Sigmoid colon (tissue), 7 donors: ENCODE results near the gene SFMBT2. TPM values are rescaled to one million over a fixed set of nuclear protein-coding genes. Genes with fewer than 3 reads are reported as not detected.

Experiments used
- DNase-seq: peaks from one replicate; pipeline ENCODE4 v3.0.0-alpha.2; 2019
- H3K27ac ChIP-seq, 4 donors: fragments of 200-600 bp; sonication (generic); one replicate each; pipeline ENCODE4 v1.5.1; 2016 to 2019; ENCODE audit warnings: mild to moderate bottlenecking in 1 of 4
- H3K27me3 ChIP-seq, 3 donors: fragments of 200-600 bp; sonication (generic); one replicate each; pipeline ENCODE4 v1.5.1; 2019; ENCODE audit warnings: mild to moderate bottlenecking in 1 of 3
- H3K36me3 ChIP-seq, 4 donors: fragments of 200-600 bp; sonication (generic); one replicate each; pipeline ENCODE4 v1.5.1; 2016 to 2019
- H3K4me1 ChIP-seq, 4 donors: fragments of 200-600 bp; sonication (generic); one replicate each; pipeline ENCODE4 v1.5.1; 2017 to 2019
- H3K4me3 ChIP-seq, 4 donors: fragments of 200-600 bp; sonication (generic); one replicate each; pipeline ENCODE4 v1.5.1; 2017 to 2019; ENCODE audit warnings: mild to moderate bottlenecking in 2 of 4, moderate library complexity in 1 of 4
- H3K9me3 ChIP-seq, 4 donors: fragments of 200-600 bp in 3 of 4; sonication (generic) in 3 of 4; one replicate each; pipeline versions ENCODE4 v1.5.1 to v1.6.1; 2013 to 2019
- EP300 ChIP-seq, 4 donors: sonication (generic); formaldehyde crosslinking; IDR thresholded peaks; one replicate each; pipeline ENCODE4 v1.6.1; 2017; ENCODE audit warnings: antibody characterized with exemption in 4 of 4
- POLR2A ChIP-seq, 2 donors: fragments of 450-650 bp; IDR thresholded peaks; one replicate each; pipeline ENCODE4 v1.6.1; 2016; ENCODE audit warnings: antibody characterized with exemption in 2 of 2, mild to moderate bottlenecking in 2 of 2, moderate library complexity in 2 of 2
- POLR2AphosphoS5 ChIP-seq, 4 donors: sonication (generic); formaldehyde crosslinking; IDR thresholded peaks; one replicate each; pipeline ENCODE4 v1.6.1; 2017; ENCODE audit warnings: antibody characterized with exemption in 4 of 4
- WGBS, 2 donors: extraction: QIAGEN DNeasy Blood & Tissue Kit; methylation state at CpG; one replicate each; pipeline ENCODE4 v1.1.7; 2013; 5-methylcytosine and 5-hydroxymethylcytosine counted together
- intact Hi-C: fragments of 100-400 bp; cut with DNase I; formaldehyde crosslinking; loops from one replicate; pipeline ENCODE4 v1.15.1; 2023
- polyA plus RNA-seq, 3 donors: library from polyadenylated mRNA; stranded (reverse); fragments of 200-250 nt; gene quantifications; one replicate each; pipeline ENCODE4 v1.2.3, GENCODE V29; 2013
- total RNA-seq, 4 donors: library from RNA; depleted of rRNA; stranded (reverse); fragments of >200 nt; gene quantifications; one replicate each; pipeline ENCODE4 v1.1.0, GENCODE V29; 2016
- TF ChIP-seq, protein P1 (sequence below), 4 experiments: fragments of 450-650 bp in 3 of 4; fragments of 200-600 bp in 1 of 4; IDR thresholded peaks; one replicate each; pipeline ENCODE4 v1.5.1; 2016 to 2019; ENCODE audit warnings: antibody characterized with exemption in 4 of 4, mild to moderate bottlenecking in 3 of 4, moderate library complexity in 2 of 4
- donor health status: healthy with polysubstance abuse.
- donor health status: Bipolar disorder and iron deficiency.
- donor health status: healthy.

The SFMBT2 gene
- total and polyA plus RNA-seq, 7 donors: 0.60 to 6.4 (median 4.2) TPM

DNA sequence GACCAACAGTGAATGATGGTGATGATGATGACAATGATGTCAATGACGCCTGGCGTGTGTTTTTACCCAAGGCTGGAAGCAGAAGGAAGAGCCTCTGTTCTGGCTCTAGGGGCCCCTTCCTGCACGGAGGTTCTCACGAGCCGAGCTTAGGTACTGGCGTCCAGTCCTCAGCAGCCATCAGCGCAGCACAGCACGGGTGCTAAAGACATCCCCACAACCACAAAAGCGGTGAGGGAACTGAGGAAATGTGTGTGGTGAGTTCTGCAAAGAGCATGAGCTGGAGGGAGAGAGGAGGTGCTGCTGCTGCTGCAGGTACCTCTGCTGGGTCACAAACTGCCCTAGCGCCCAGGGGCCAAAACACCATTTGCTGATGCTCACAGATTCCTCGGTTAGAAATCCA, 81.6 kb downstream of the SFMBT2 start:
- H3K27me3 ChIP-seq: no peaks in the 10 kb centered on the region
- H3K27ac ChIP-seq: no peak overlapping the region
- H3K9me3 ChIP-seq: peaks cover 0 to 8% (median 4%) of the 10 kb centered on the region in 4 donors
- 90 to 96% methylated on average over 11 of the region's 11 CpGs for WGBS, 2 donors
- H3K4me3 ChIP-seq: no peak overlapping the region
- DNase-seq: no peak
- H3K36me3 ChIP-seq: no peaks in the 10 kb centered on the region
- no peaks in the 10 kb centered on the region for H3K4me1 ChIP-seq
- intact Hi-C loops: no loop called here
- TF ChIP-seq, protein P1, sequence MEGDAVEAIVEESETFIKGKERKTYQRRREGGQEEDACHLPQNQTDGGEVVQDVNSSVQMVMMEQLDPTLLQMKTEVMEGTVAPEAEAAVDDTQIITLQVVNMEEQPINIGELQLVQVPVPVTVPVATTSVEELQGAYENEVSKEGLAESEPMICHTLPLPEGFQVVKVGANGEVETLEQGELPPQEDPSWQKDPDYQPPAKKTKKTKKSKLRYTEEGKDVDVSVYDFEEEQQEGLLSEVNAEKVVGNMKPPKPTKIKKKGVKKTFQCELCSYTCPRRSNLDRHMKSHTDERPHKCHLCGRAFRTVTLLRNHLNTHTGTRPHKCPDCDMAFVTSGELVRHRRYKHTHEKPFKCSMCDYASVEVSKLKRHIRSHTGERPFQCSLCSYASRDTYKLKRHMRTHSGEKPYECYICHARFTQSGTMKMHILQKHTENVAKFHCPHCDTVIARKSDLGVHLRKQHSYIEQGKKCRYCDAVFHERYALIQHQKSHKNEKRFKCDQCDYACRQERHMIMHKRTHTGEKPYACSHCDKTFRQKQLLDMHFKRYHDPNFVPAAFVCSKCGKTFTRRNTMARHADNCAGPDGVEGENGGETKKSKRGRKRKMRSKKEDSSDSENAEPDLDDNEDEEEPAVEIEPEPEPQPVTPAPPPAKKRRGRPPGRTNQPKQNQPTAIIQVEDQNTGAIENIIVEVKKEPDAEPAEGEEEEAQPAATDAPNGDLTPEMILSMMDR (IDR thresholded peaks at IDR 0.05): no peak
- TF ChIP-seq POLR2A (IDR thresholded peaks at IDR 0.05): no peak
- no peak for TF ChIP-seq POLR2AphosphoS5 (IDR thresholded peaks at IDR 0.05)

DNA sequence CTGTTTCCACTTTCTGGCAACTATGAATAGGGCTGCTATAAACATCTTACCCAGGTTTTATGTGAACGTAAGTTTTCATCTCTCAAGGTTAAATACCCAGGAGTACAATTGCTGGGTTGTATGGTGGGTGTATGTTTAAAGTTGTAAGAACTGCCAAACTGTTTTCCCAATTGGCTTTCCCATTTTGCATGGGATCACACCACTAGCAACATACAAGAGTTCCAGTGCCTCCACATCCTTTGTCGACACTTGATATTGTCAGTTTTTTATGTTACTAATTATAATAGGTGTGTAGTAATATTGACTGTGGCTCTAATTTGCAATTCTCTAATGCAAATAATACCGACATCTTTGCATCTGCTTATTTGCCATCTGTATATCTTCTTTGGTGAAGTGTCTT, 82.9 kb downstream of the SFMBT2 start:
- intact Hi-C loops: no loop called here
- no peak for DNase-seq
- Histone ChIP-seq H3K27me3 (no peaks in the 10 kb centered on the region), H3K36me3 (no peaks in the 10 kb centered on the region), H3K4me1 (no peaks in the 10 kb centered on the region), H3K9me3 (peaks cover 0 to 8% (median 4%) of the 10 kb centered on the region in 4 donors), H3K27ac (no peak overlapping the region), H3K4me3 (no peak overlapping the region)
- 91 to 93% methylated on average over 3 of the region's 3 CpGs for WGBS, 2 donors
- no peak for TF ChIP-seq EP300 (IDR thresholded peaks at IDR 0.05)
- TF ChIP-seq, protein P1 (IDR thresholded peaks at IDR 0.05): no peak
- no peak for TF ChIP-seq POLR2A (IDR thresholded peaks at IDR 0.05)
- no peak for TF ChIP-seq POLR2AphosphoS5 (IDR thresholded peaks at IDR 0.05)

DNA sequence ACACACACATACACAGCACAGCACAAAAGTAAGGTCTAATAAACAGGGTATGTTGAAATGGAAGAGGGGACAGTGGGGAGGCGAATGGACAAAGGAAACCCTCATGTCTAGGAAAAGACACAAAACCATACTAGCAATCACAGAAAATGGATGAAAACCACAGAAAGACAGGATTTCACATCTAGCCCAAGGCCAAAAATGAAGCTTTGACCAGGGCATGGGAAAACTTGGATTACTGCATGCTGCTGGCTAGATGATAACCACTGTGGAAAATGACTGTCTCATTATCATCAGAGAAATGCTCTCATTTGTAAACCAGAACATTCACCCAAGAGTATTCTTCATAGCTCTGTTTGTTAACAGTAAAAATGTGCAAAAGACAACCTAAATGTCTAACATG, 88.2 kb downstream of the SFMBT2 start:
- Histone ChIP-seq H3K27ac (no peak overlapping the region), H3K9me3 (peaks cover 0 to 5% (median 1%) of the 10 kb centered on the region in 4 donors), H3K4me3 (no peak overlapping the region), H3K36me3 (no peaks in the 10 kb centered on the region), H3K27me3 (no peaks in the 10 kb centered on the region), H3K4me1 (peaks cover 0 to 14% (median 7%) of the 10 kb centered on the region in 4 donors)
- TF ChIP-seq POLR2A (IDR thresholded peaks at IDR 0.05) (no peak), POLR2AphosphoS5 (IDR thresholded peaks at IDR 0.05) (no peak), EP300 (IDR thresholded peaks at IDR 0.05) (no peak)
- TF ChIP-seq, protein P1 (IDR thresholded peaks at IDR 0.05): no peak
- intact Hi-C loops: no loop called here
- 61 to 92% methylated on average over 1 of the region's 1 CpG for WGBS, 2 donors
- DNase-seq: no peak

DNA sequence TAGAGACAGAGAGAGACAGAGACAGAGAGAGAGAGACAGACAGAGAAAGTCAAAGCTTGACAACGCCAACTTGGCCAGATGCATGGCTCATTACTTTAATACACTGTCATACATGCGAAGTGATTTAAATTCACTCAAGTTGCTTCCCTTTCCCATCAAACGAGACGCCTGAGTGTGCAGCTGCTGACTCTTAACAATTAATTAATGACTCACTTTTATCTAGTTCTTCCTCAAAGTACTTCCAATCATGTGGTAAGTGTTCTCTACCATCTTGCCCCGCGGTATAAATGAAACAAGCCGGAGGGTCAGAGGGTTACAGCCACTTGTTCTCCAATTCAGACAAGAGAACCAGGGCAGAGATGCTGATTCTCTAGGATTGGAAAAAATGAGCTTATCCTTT, 90.8 kb downstream of the SFMBT2 start:
- Histone ChIP-seq H3K27me3 (no peaks in the 10 kb centered on the region), H3K4me3 (no peak overlapping the region), H3K9me3 (no peaks in the 10 kb centered on the region), H3K36me3 (no peaks in the 10 kb centered on the region), H3K4me1 (peaks cover 0 to 14% (median 7%) of the 10 kb centered on the region in 4 donors), H3K27ac (no peak overlapping the region)
- TF ChIP-seq POLR2A (IDR thresholded peaks at IDR 0.05): no peak
- no peak for TF ChIP-seq EP300 (IDR thresholded peaks at IDR 0.05)
- TF ChIP-seq, protein P1 (IDR thresholded peaks at IDR 0.05): no peak
- no peak for TF ChIP-seq POLR2AphosphoS5 (IDR thresholded peaks at IDR 0.05)
- 82 to 85% methylated on average over 7 of the region's 7 CpGs for WGBS, 2 donors
- no peak for DNase-seq
- intact Hi-C loops: no loop called here

DNA sequence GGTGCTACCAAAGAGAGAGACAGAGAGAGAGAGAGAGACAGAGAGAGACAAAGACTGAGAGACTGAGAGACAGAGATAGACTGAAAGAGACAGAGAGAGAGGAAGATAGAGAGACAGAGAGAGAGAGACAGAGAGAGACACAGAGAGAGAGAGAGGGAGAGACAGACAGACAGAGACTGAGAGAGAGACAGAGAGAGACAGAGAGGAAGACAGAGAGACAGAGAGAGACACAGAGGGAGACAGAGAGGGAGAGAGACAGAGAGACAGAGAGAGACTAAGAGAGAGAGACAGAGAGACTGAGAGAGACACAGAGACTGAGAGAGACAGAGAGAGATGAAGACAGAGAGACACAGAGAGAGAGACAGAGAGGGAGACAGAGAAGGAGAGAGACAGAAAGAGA, 91.2 kb downstream of the SFMBT2 start:
- TF ChIP-seq POLR2AphosphoS5 (IDR thresholded peaks at IDR 0.05) (no peak), EP300 (IDR thresholded peaks at IDR 0.05) (no peak), POLR2A (IDR thresholded peaks at IDR 0.05) (no peak)
- TF ChIP-seq, protein P1 (IDR thresholded peaks at IDR 0.05): no peak
- no peaks in the 10 kb centered on the region for H3K9me3 ChIP-seq
- no peak overlapping the region for H3K27ac ChIP-seq
- intact Hi-C loops: no loop called here
- peaks cover 0 to 14% (median 7%) of the 10 kb centered on the region in 4 donors for H3K4me1 ChIP-seq
- no peak overlapping the region for H3K4me3 ChIP-seq
- H3K27me3 ChIP-seq: no peaks in the 10 kb centered on the region
- H3K36me3 ChIP-seq: no peaks in the 10 kb centered on the region
- no peak for DNase-seq
